ENCODE measurements around the gene DDR1.
"Not testable (repeated sequence)": the region's sequence is repeated elsewhere in the genome, so short reads cannot be mapped to it uniquely, and the experiment has no call there.

Gene DDR1

DNA sequence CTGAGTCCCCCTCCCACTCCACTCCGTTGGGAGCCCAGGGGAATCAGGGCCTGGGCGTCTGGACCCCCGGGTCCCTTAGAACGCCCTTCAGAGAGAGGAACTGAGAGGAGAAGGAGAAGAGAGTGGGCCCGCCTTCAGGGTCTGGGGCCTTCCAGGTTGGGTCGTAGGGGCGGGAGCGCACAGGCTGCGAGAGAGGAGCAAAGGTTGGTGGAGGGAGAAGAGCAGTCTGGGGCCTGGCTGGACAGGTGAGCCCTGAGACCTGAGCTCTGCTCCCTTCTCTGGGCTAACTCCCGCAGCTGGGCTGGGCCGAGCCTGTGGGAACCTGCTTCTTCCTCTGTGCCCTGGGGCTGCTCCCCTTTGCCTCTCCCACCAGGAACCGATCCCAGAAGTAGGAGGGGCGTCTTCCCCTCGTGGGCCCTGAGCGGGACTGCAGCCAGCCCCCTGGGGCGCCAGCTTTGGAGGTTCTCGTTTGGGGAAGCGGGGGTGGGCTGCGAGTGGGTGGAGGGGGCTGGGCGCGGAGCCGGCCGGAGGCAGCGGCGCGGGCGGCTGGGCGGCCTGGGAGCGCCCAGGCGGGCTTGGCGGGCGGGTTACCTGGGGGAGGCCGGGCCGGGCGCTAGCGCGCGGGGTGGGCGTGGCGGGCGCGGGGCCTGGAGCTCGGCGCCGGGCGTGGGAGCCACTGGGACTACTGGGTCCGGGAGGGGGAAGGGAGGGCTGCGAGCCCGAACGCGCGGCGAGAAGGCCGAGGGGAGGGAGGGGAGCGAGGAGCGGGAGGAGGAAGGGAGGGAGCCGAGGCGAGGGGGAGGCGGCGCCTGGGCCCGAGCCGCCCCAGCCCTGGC, at the start of gene DDR1:
Gene DDR1 (plus strand): TSS at position 835 of the 836 bp plus-strand sequence. CDS start 4,211 bp downstream, outside the sequence.
- peak; percentile 62 for DNase-seq (ENCODE audit: low read depth)

DNA sequence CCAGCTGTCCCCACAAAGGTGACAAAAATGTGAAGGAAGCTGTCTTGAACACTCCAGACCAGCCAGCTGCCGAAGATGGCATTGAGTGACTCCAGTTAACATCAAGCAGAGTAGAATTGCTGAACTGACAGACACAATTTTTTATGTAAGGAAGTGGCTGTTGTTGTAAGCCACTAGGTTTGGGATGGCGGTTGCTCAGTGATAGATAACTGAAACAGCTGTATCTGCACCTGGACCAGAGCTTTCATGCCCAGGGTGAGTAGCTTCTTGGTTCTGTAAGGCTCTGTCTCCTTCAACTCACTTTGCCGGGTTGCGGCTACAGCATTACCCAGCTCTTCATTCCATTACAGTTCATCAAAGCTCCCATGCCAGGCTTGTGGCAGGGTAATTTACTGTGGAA, 49.7 kb upstream of the DDR1 start:
- no peak for DNase-seq (ENCODE audit: low read depth)

DNA sequence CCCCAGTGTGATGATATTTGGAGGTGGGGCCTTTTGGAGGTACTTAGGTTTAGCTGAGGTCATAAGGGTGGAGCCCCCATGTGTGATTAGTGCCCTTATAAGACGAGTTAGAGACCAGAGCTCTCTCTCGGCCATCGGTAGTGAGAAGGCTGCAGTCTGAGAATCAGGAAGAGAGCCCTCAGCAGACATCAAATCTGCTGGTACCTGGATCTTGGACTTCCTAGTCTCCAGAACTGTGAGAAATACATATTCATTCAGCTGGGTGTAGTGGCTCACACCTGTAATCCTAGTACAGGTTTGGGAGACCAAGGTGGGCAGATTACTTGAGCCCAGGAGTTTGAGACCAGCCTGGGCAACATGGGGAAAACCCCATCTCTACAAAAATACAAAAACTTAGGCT, 48.7 kb upstream of the DDR1 start:
- no peak for DNase-seq (ENCODE audit: low read depth)

DNA sequence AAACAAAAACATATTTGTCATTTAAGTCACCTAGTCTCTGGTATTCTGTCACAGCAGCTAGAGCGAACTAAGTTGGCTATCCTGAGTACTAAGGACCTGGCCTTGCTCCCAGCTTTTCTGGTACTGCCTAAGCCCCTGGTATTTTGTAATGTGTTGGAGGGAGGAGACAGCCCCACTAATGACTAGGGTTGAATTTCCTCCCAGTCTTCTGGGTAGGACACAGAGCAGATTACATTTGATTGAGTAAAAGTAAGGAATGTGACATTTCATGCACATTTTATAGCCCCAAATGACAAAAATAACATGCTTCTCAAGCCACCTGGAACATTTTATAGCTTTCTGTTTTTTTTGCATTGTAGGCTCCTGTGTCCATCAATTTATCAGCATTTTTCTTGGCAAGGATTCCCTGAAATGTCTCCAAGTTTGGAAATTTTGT, 47.9 kb upstream of the DDR1 start:
- no peak for DNase-seq (ENCODE audit: low read depth)

DNA sequence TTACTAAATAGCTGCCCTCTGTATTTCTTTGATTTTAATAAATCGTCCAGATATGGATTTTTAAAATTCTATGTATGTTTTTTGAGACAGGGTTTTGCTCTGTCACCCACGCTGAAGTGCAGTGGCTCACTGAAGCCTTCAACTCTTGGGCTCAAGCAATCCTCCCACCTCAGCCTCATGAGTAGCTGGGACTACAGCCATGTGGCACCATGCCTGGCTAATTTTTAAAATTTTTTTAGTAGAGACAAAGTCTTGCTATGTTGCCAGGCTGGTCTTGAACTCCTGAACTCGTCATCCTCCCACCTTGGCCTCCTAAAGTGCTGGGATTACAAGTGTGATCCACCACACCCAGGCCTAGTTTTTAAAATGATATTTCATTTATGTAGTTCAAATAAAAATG, 47.4 kb upstream of the DDR1 start:
- DNase-seq (ENCODE audit: low read depth), result no peak

DNA sequence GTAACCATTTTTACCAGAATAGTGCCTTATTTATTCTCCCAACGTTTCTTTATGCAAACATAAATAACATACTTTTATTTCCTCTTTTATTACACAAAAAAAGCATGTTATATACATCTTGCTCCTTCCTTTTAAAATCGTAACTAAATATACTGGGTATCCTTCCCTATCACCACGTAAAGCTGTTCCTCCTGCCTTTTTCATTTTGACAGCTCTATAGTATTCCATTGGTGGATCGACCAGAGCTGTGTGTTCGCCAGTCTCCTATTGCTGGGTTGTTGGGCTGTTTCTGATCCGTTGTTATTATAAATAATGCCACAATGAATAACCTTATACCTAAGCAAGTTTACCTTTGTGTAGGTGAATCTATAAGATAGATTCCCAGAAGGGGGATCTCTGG, 46.9 kb upstream of the DDR1 start:
- no peak for DNase-seq (ENCODE audit: low read depth)

DNA sequence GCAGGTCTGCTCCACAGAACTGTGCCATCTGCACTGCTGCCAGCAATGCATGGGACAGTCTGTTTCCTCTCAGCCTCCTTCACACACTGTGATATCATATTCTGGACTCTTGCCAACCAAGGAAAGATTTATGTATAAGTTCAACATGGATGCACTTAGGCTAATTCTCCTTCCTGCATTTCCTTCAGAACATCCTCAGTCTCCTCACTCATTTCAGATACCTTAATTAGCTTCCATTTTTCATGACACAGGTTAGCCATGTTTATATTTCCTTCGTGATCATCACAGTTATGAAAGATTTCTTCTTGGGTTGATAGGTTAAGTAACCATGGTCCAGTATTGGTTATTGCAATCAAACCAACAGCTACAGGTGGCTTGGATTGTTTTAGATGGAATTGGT, 46.4 kb upstream of the DDR1 start:
- no peak for DNase-seq (ENCODE audit: low read depth)

DNA sequence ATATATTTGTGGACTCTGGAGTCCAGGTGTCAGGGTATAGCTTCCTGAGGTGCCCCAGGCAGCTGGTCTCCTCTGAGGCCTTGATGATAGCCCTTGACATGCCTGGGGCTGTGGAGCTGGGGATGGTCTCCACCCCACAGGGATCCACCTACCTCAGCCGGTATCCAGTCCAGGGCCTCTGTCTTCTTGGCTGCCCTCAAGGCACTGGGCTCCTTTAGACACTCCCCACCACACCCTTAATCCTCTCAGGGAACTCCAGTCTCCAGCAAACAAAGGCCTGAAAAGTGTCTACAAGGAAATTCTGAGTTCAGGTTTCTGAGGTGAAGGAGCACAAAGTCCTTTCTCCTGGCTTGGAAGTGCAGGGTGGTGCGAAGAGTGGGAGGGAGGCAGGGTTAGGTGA, 44.6 kb upstream of the DDR1 start:
- no peak for DNase-seq (ENCODE audit: low read depth)

DNA sequence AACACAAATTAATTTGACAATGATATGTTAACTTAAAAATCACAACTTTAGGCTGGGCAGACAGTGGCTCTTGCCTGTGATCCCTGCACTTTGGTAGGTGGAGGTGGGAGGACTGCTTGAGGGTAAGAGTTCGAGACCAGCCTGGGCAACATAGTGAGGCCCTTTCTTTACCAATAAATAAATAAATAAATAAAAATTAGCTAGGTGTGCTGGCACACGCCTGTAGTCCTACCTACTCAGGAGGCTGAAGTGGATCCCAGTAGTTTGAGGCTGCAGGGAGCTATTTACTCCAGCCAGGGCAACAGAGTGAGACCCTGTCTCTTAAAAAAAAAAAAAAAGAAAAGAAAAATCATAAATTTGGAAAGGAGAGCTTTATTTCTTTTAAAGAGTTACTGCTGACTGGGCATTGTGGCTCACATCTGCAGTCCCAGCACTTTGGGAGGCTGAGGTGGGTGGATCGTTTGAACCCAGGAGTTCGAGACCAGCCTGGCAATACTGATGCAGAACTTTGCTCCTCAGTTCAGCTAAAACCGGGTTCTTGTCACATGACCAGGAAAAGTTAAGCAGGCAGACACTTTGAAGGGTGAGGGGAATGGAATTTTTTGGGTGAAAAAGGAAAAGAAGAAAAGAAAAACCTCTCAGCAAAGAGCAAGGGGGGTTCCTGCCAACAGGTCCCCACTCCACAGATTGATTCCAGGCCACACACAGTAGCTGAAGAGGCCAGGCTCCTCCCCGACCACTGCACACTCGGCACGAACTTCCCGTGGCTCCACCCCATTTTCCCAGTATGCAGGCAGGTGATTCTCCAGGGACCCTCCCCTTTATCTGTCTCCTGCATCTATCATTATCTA, 44.0 kb upstream of the DDR1 start:
- DNase-seq (ENCODE audit: low read depth), result no peak

DNA sequence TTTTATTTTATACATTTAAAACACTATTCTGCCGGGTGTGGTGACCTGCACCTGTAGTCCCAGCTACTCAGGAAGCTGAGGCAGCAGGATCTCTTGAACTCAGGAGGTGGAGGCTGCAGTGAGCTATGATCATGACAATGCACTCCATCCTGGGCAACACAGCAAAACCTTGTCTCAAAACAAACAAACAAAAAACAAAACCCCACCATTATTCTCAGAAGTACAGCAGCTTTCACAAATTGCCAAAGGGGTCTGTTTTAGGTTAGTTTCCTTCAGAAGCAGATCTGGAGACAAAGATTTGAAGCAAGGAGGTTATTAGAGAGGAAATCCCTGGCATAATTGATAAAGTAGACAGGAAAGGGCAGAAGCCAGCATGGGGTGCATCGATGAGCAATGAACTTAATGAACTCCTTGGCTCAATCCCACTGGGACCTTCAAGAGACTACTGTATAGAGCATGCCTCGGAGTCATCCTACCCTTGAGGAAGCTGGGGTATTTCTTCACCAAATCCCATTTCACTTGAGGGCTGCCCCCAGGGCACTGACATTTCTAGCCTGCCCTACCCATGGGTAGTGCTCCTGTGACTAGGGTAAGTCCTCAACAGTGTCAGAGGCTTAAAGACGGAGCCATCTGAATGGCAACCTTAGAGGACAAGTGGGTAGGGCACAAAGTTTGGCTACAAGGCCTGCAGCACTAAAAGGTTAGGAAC, 43.2 kb upstream of the DDR1 start:
- no peak for DNase-seq (ENCODE audit: low read depth)

DNA sequence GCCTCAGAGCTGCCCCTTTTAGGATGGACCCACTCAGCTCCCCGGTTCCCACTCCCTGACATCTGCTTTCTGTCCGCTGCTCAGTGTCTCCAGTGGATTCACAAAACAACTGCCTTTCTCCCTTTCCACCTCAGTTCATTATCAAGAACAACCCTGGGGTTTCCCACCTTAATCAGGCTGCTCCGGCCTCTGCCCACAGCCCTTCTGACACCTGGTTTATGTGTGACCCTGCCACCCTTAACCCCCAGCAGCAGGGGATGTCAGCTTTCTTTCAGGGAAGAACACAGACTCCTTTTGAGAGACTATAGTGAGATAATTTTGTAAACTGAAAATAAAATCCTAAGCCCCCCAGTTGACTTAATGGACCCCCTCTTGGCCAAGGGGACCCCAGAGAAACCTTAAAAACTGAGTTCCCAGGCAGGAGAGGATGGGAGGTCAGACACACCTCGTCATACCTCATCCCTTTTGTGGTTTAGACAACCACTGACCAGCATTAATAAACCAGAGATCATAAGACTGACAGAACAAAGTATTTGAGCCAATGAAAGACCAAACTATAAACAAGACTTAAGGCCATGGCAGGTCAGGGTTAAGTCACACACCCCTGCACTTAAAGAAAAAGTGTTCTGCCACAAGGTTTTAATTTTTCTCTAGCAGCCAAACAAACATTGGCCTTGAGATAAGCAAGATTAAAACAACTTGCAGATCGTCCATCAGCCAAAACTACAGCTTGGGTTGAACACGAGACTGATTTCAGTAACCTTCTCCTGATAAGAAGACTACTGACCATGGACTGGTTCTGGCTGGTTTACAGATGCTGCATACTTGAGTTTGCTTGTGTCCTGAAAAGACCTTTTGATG, 42.4 kb upstream of the DDR1 start:
- DNase-seq (ENCODE audit: low read depth), result peak; percentile 35

DNA sequence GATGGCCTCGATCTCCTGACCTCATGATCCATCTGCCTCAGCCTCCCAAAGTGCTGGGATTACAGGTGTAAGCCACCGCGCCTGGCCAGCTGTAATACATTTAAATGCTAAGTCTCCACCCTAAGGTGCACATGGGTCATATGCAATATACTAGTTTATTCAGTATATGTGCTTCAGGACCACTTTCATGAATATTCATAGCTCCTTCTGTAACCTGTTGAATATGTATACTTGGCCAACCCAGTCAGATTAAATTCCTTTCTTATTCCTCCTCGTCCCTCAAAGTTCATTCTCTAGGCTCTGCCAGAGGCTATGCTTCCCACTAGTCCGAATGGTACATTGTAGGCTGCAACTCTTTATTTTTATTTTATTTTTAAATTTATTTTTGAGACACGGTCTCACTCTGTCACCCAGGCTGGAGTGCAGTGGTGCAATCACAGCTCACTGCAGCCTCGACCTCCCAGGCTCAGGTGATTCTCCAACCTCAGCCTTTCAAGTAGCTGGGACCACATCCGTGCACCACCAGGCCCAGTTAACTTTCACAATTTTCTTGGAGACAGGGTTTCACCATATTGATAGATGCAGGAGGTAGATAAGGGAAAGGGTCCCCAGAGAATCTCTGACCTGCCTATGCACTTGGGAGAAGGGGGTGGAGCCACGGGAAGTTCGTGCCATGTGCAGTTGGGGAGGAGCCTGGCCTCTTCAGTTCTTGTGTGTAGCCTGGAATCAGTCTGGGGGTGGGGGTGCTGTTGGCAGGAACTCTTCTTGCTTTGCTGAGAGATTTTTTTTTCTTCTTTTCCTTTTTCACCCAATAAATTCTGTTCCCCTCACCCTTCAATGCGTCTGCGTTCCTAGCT, 41.3 kb upstream of the DDR1 start:
- DNase-seq (ENCODE audit: low read depth), result peak; percentile 13

DNA sequence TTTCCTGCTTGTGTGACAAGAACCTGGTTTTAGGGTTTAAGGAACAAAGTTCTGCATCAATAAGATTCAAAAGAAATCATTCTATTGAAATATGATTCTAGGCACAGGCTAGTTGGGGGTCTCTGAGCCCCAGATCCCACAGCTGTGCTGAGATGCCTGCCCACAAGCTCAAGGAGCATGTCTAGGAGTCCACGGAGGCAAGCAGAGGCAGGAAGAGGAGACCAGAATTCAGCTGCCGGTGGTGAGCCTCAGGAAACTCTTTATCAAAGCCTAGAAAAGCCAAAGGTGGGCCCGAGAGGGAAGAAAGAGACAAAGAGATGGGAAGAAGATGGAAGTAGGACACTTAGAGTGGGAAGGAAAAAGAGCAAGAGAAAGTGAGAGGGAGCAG, 40.7 kb upstream of the DDR1 start:
- DNase-seq (ENCODE audit: low read depth), result no peak

DNA sequence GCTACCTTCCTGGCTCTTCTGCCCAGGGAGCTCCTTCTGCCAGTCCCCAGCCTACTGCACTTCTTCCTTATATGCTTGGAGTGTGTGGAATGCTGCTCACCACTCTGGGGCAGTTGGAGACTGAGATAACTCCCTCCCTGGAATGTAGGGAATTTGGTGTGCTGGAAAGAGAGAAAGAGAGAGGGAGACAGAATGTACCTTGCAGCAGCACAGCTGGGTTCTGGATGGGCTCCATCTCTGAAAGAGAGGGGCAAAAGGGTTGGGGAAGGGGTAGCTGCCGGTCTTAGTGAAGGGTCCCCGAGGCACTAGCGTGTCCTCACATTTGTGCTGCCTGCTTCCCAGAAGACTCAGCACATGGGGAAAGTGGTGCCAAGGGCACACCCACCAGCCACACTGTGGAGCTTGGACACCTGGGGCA, 40.2 kb upstream of the DDR1 start:
- peak; percentile 30 for DNase-seq (ENCODE audit: low read depth)

DNA sequence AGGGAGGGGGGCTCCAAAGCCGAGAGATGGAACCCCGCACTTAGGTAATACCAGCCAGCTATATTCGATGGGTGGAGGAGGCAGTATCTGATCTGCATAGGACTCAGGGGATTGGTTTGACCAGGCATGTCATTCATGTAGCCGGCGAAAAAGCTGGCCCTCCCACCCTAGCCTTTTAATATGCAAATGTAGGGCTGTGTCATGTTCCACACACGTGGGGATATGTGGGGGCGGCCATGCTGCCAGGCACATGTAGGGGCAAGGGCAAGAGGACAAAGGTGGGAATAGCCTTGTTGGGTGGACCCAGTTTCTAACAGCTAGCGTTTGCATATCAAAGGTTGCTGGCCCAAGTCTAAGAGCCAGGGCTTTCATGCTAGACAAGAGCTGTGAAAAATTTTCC, 39.1 kb upstream of the DDR1 start:
- DNase-seq (ENCODE audit: low read depth), result no peak

DNA sequence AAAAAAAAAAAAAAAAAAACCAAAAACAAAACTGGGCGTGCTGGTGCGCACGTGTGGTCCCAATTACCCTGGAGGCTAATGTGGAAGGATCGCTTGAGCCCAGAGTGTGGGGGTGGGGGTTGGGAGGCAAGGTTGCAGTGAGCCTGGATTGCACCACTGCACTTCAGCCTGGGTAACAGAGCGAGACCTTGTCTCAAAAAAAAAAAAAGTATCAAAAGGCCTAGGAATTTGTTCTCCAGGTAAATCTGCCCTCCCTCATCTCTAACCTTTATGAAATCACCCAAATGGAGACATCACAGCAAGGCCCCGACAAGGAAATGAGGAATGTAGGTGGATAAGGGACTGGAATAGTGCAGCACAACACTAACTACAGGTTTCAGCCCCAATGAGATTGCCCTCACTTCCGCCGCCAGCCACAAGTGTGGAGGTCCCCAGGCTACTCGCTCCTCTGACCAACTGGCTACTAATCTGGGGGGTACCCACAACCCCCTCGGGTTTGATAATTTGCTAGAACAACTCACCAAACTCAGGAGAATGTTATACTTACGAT, 36.8 kb upstream of the DDR1 start:
- DNase-seq (ENCODE audit: low read depth), result no peak

DNA sequence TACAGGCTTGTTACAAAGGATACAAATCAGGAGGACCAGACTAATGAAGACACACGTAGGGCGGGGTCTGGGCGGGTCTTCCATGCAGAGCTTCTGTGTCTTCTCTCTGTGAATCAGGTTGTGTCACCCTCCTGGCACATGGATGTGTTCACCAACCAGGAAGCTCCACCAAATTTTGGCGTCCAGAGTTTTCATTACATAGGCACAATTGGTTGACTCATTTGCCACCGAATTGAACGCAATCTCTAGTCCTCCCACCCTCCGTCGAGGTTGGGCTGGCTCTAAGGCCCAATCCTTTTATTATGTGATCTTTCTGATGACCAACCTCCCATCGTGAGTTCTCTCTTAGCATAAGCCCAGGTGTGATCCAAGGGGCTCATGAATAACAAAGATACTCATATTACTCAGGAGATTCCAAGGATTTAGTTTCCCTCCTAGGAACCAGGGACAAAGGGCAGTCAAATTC, 36.3 kb upstream of the DDR1 start:
- DNase-seq (ENCODE audit: low read depth), result no peak

DNA sequence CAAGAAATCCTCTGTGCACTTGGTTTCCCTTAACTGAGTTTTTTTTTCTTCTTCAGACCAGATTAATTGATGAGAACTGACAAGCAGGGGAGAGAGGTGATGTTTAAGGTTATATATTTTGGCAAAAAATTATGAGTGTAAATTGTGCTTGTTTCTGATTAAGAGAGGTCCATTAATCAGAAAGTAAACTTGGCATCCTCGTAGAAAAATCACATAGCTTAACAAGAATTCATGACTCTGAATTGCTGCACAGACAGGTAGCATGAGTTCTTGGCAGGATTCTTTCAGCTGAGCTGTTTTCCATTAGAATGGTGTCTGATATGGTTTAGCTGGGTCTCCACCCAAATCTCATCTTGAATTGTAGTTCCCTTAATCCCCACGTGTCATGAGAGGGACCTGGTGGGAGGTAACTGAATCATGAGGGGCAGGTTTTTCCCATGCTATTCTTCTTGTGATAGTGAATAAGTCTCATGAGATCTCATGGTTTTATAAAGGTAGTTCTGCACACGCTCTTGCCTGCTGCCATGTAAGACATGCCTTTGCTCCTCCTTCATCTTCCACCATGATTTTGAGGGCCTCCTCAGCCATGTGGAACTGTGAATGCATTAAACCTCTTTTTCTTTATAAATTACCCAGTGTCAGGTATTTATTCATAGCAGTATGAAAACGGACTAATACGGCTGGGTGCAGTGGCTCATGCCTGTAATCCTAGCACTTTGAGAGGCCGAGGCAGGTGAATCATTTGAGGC, 34.2 kb upstream of the DDR1 start:
- no peak for DNase-seq (ENCODE audit: low read depth)

DNA sequence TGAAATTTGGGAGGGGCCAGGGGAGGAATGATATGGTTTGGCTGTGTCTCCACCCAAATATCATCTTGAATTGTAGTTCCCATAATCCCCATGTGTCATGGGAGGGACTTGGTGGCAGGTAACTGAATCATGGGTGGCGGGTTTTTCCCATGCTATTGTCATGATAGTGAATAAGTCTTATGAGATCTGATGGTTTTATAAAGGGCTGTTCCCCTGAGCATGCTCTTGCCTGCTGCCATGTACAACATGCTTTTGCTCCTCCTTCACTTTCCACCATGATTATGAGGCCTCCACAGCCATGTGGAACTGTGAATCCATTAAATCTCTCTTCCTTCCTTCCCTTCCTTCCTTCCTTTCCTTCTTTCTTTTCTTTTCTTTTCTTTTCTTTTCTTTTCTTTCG, 31.9 kb upstream of the DDR1 start:
- not testable (repeated sequence) for DNase-seq (ENCODE audit: low read depth)
